Mammary epithelial cell (primary cell): ENCODE results near the gene LILRA5.
"Not testable (repeated sequence)": the region's sequence is repeated elsewhere in the genome, so short reads cannot be mapped to it uniquely, and the experiment has no call there.

Experiments
- CTCF ChIP-seq, 2 donors: IDR thresholded peaks in 1 of 2; conservative IDR thresholded peaks in 1 of 2; 2 replicates each; pipeline ENCODE4 v1.5.1; 2011 to 2012; ENCODE audit warnings: inconsistent platforms in 2 of 2, low read length in 2 of 2, mild to moderate bottlenecking in 2 of 2, control low read depth in 1 of 2, low read depth in 1 of 2; ENCODE audit not compliant: insufficient read depth in 1 of 2; ENCODE audit errors: extremely low read depth in 1 of 2
- EZH2 ChIP-seq: IDR thresholded peaks from 2 replicates; pipeline ENCODE4 v1.6.1; 2012; ENCODE audit warnings: low read length, inconsistent platforms, borderline replicate concordance

GRCh38 chr19:54322934-54323333 lies 10.0 kb upstream of the LILRA5 start:
- not testable (repeated sequence) for TF ChIP-seq CTCF (conservative IDR thresholded peaks at IDR 0.05 in 1 of 2, IDR thresholded peaks at IDR 0.05 in 1 of 2; ENCODE audit: extremely low read depth in 1 of 2, insufficient read depth in 1 of 2, low read depth in 1 of 2, low read length in 2 of 2); EZH2
